Ovary (tissue), 3 donors: ENCODE measurements around the gene HUNK.

Experiments
- POLR2A ChIP-seq: fragments of 450-650 bp; IDR thresholded peaks from one replicate; pipeline ENCODE4 v1.6.1; 2017; ENCODE audit warnings: antibody characterized with exemption, mild to moderate bottlenecking, moderate library complexity
- TF ChIP-seq, protein P1 (sequence below), 3 donors: fragments of 450-650 bp in 2 of 3; fragments of 200-600 bp in 1 of 3; IDR thresholded peaks; one replicate each; pipeline versions ENCODE4 v1.5.1 to v1.8.0; 2016 to 2022; ENCODE audit warnings: antibody characterized with exemption in 3 of 3, mild to moderate bottlenecking in 1 of 3
- donor health status: DM: no; HTN: no; CAD: no.

DNA sequence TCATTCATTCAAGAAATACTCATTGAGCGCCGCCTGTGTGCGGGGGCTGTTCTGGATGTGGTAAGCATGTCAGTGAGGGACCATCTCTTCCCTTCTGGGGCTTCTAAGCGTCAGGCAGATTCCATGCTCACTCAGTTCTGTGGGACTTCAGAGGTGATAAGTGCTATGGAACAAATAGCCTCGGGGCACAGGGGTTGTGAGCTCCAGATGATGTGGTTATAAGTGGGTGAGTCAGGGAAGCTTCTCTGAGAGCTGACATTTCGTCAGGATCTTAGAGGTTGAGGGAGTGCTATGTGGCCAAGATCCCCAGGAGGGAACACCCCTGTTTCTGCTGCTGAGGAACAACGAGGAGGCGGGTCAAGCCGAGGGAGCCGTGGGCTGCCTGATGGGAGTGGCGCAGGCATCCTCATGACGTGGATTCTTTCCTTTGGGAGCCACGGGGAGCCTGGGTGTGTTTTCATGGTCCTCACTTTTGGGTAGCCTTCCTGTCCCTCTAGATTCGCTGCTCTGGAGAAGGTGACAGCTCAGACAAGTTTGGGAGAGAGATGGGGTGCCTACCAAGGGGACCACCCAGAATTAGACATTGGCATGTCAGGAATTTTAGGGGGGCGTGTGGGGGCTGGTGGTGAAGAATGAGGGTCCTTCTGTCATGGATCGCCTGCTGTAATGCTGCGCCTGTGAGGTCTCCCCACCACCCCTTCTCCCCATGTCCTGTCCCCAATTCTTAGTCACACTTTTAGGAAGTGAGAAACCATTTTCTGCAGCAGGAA, 38.5 kb downstream of the HUNK start:
- TF ChIP-seq, protein P1, sequence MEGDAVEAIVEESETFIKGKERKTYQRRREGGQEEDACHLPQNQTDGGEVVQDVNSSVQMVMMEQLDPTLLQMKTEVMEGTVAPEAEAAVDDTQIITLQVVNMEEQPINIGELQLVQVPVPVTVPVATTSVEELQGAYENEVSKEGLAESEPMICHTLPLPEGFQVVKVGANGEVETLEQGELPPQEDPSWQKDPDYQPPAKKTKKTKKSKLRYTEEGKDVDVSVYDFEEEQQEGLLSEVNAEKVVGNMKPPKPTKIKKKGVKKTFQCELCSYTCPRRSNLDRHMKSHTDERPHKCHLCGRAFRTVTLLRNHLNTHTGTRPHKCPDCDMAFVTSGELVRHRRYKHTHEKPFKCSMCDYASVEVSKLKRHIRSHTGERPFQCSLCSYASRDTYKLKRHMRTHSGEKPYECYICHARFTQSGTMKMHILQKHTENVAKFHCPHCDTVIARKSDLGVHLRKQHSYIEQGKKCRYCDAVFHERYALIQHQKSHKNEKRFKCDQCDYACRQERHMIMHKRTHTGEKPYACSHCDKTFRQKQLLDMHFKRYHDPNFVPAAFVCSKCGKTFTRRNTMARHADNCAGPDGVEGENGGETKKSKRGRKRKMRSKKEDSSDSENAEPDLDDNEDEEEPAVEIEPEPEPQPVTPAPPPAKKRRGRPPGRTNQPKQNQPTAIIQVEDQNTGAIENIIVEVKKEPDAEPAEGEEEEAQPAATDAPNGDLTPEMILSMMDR (IDR thresholded peaks at IDR 0.05), result no peak
- TF ChIP-seq POLR2A, result no peak
